ENCODE data around the gene ARRDC4.

DNA sequence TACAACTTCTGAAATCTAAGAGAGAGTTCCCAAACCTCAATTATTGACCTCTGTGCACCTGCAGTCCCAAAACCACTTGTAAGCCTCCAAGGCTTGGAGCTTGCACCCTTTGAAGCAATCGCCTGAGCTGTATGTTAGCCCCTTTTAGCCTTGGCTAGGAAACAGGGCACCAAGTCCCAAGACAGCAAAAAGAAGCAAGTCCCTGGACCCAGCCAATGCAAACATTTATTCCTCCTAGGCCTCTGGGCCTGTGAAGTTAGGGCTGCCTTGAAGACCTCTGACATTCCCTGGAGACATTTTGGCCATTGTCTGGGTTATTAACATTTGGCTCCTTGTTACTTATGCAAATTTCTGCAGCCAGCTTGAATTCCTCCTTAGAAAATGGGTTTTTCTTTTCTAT, 26.9 kb upstream of the ARRDC4 start:
- TF ChIP-seq EZH2phosphoT487 (IDR thresholded peaks at IDR 0.05; ENCODE audit: insufficient read depth, low read depth): no peak
- no peak for TF ChIP-seq EZH2 (IDR thresholded peaks at IDR 0.05; ENCODE audit: insufficient read depth, poor library complexity, severe bottlenecking)
